ENCODE results near the gene ANKRD35. TPM values are rescaled to one million over a fixed set of nuclear protein-coding genes. Genes with fewer than 3 reads are reported as not detected.
"Not testable (repeated sequence)": the region's sequence is repeated elsewhere in the genome, so short reads cannot be mapped to it uniquely, and the experiment has no call there.

The ANKRD35 gene
- total and polyA plus RNA-seq, 4 donors: 2.0 to 3.7 (median 2.8) TPM

DNA sequence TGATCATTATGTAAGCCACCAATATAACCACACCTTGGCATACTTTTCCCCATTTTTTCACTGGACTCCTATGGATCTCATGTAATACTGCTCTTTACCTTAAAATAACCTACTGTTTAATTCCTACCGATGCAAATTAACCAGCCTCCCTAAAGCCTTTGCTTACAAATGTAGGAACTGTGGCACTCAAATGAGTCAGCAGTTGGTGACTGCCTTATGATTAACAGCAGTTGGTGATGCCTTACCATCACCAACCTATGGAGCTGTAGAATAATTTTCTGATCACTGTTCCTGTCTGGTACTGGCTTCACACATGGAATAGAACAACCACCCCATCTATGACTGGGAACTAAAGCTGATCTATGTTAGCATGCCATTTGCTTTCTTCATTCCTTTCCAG lies 48.0 kb downstream of the ANKRD35 start:
- Histone ChIP-seq H3K27me3 (ENCODE audit: control insufficient read depth in 3 of 3, insufficient read depth in 3 of 3, low read length in 2 of 3) (no peaks in the 10 kb centered on the region), H3K4me3 (no peak overlapping the region), H3K36me3 (ENCODE audit: control insufficient read depth in 4 of 4, insufficient read depth in 4 of 4, low read length in 4 of 4) (peaks cover 35 to 69% (median 61%) of the 10 kb centered on the region in 4 donors), H3K9me3 (ENCODE audit: control insufficient read depth in 4 of 4, insufficient read depth in 3 of 4, low read length in 3 of 4) (no peaks in the 10 kb centered on the region), H3K27ac (ENCODE audit: low read depth in 1 of 2, low read length in 1 of 2) (no peak overlapping the region), H3K9ac (ENCODE audit: insufficient read depth in 1 of 2, low read length in 2 of 2) (no peak overlapping the region), H3K4me1 (ENCODE audit: control insufficient read depth in 5 of 5, insufficient read depth in 5 of 5, low read length in 5 of 5) (no peaks in the 10 kb centered on the region)
- TF ChIP-seq, protein P1, sequence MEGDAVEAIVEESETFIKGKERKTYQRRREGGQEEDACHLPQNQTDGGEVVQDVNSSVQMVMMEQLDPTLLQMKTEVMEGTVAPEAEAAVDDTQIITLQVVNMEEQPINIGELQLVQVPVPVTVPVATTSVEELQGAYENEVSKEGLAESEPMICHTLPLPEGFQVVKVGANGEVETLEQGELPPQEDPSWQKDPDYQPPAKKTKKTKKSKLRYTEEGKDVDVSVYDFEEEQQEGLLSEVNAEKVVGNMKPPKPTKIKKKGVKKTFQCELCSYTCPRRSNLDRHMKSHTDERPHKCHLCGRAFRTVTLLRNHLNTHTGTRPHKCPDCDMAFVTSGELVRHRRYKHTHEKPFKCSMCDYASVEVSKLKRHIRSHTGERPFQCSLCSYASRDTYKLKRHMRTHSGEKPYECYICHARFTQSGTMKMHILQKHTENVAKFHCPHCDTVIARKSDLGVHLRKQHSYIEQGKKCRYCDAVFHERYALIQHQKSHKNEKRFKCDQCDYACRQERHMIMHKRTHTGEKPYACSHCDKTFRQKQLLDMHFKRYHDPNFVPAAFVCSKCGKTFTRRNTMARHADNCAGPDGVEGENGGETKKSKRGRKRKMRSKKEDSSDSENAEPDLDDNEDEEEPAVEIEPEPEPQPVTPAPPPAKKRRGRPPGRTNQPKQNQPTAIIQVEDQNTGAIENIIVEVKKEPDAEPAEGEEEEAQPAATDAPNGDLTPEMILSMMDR (IDR thresholded peaks at IDR 0.05; ENCODE audit: control extremely low read depth, extremely low read depth): no peak
- 91 to 99% methylated on average over 1 of the region's 1 CpG for WGBS, 2 donors
- ATAC-seq (ENCODE audit: insufficient read depth, low FRiP score): no peak
- DNase-seq: no peak

GRCh38 chr1:145830810-145831209 lies 54.9 kb downstream of the ANKRD35 start:
- peaks cover 43 to 69% (median 45%) of the 10 kb centered on the region in 4 donors for H3K36me3 ChIP-seq (ENCODE audit: control insufficient read depth in 4 of 4, insufficient read depth in 4 of 4, low read length in 4 of 4)
- DNase-seq; H3K9ac ChIP-seq (ENCODE audit: insufficient read depth in 1 of 2, low read length in 2 of 2); H3K9me3 ChIP-seq (ENCODE audit: control insufficient read depth in 4 of 4, insufficient read depth in 3 of 4, low read length in 3 of 4); H3K27ac ChIP-seq (ENCODE audit: low read depth in 1 of 2, low read length in 1 of 2); ATAC-seq (ENCODE audit: insufficient read depth, low FRiP score); H3K4me3 ChIP-seq; H3K27me3 ChIP-seq (ENCODE audit: control insufficient read depth in 3 of 3, insufficient read depth in 3 of 3, low read length in 2 of 3); H3K4me1 ChIP-seq (ENCODE audit: control insufficient read depth in 5 of 5, insufficient read depth in 5 of 5, low read length in 5 of 5): not testable (repeated sequence)
- WGBS, 2 donors: 98 to 100% methylated on average over 2 of the region's 2 CpGs

- ATAC-seq (ENCODE audit: insufficient read depth, low FRiP score) (no peak), DNase-seq (no peak)
- H3K27me3 ChIP-seq (ENCODE audit: control insufficient read depth in 3 of 3, insufficient read depth in 3 of 3, low read length in 2 of 3): no peaks in the 10 kb centered on the region
- no peak overlapping the region for H3K4me3 ChIP-seq
- H3K27ac ChIP-seq (ENCODE audit: low read depth in 1 of 2, low read length in 1 of 2): no peak overlapping the region
- TF ChIP-seq, protein P1 (IDR thresholded peaks at IDR 0.05; ENCODE audit: control extremely low read depth, extremely low read depth): no peak
- H3K9me3 ChIP-seq (ENCODE audit: control insufficient read depth in 4 of 4, insufficient read depth in 3 of 4, low read length in 3 of 4): no peaks in the 10 kb centered on the region
- peaks cover 0 to 8% (median 0%) of the 10 kb centered on the region in 5 donors for H3K4me1 ChIP-seq (ENCODE audit: control insufficient read depth in 5 of 5, insufficient read depth in 5 of 5, low read length in 5 of 5)
- no peak overlapping the region for H3K9ac ChIP-seq (ENCODE audit: insufficient read depth in 1 of 2, low read length in 2 of 2)
- peaks cover 32 to 55% (median 37%) of the 10 kb centered on the region in 4 donors for H3K36me3 ChIP-seq (ENCODE audit: control insufficient read depth in 4 of 4, insufficient read depth in 4 of 4, low read length in 4 of 4)
Observed at GRCh38 chr1:145828367-145829026, 57.2 kb downstream of the ANKRD35 start.

DNA sequence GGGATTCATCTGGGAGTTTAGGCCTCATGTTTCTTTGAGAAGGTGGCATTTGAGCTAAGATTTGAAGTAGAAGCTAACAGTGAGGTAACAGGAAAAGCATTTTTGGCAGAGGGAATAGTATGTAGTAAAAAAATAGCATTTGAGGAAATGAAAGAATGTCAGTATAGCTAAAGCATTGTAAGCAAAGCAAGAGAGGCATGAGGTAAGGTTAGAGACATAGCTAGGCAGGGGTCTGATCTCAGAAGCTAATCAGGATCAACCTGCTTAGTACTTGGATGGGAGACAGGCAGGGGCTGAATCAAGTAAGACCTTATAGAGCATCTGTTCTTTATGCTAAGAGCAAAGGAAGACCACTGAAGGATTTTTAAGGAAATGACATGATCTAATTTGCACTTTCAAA lies 57.7 kb downstream of the ANKRD35 start:
- TF ChIP-seq, protein P1 (IDR thresholded peaks at IDR 0.05; ENCODE audit: control extremely low read depth, extremely low read depth): no peak
- no peak for ATAC-seq (ENCODE audit: insufficient read depth, low FRiP score)
- no peaks in the 10 kb centered on the region for H3K27me3 ChIP-seq (ENCODE audit: control insufficient read depth in 3 of 3, insufficient read depth in 3 of 3, low read length in 2 of 3)

More for the DNA sequence above, 57.7 kb downstream of the ANKRD35 start:
- Histone ChIP-seq H3K36me3 (ENCODE audit: control insufficient read depth in 4 of 4, insufficient read depth in 4 of 4, low read length in 4 of 4) (peaks cover 28 to 51% (median 32%) of the 10 kb centered on the region in 4 donors), H3K4me3 (no peak overlapping the region), H3K9me3 (ENCODE audit: control insufficient read depth in 4 of 4, insufficient read depth in 3 of 4, low read length in 3 of 4) (no peaks in the 10 kb centered on the region), H3K4me1 (ENCODE audit: control insufficient read depth in 5 of 5, insufficient read depth in 5 of 5, low read length in 5 of 5) (peaks cover 0 to 8% (median 0%) of the 10 kb centered on the region in 5 donors), H3K27ac (ENCODE audit: low read depth in 1 of 2, low read length in 1 of 2) (no peak overlapping the region), H3K9ac (ENCODE audit: insufficient read depth in 1 of 2, low read length in 2 of 2) (no peak overlapping the region)
- DNase-seq: no peak
